Lower leg skin (tissue), 3 donors: ENCODE data around the gene GTF2IRD1.

Experiments used
- POLR2A ChIP-seq, 2 donors: fragments of 450-650 bp; IDR thresholded peaks; one replicate each; pipeline ENCODE4 v1.6.1; 2016 to 2017; ENCODE audit warnings: antibody characterized with exemption in 2 of 2, mild to moderate bottlenecking in 1 of 2, moderate library complexity in 1 of 2
- TF ChIP-seq, protein P1 (sequence below), 3 donors: fragments of 450-650 bp; IDR thresholded peaks; one replicate each; pipeline ENCODE4 v1.5.1; 2016; ENCODE audit warnings: antibody characterized with exemption in 3 of 3, mild to moderate bottlenecking in 3 of 3, moderate library complexity in 2 of 3

DNA sequence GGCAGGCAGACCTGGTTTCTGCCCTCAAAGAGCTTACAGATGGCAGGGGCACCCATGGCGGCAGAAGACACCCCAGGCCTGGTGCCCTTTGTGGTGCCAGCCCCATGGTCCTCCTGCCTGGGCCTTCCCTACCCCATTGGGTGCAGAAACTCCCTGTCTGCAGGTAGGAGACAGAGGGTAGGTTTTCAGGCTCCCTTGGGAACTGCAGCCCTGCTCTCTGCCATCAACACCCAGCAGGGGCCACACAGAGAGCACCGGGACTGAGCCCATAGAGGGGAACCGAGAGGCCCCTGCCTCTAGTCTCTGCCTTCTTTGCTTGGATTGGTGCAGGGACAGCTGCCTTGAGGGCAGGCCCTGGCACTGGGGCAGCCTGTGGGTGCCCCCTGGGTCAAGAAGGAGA is 52.6 kb downstream of the GTF2IRD1 start:
- no peak for TF ChIP-seq POLR2A (IDR thresholded peaks at IDR 0.05)
- TF ChIP-seq, protein P1, sequence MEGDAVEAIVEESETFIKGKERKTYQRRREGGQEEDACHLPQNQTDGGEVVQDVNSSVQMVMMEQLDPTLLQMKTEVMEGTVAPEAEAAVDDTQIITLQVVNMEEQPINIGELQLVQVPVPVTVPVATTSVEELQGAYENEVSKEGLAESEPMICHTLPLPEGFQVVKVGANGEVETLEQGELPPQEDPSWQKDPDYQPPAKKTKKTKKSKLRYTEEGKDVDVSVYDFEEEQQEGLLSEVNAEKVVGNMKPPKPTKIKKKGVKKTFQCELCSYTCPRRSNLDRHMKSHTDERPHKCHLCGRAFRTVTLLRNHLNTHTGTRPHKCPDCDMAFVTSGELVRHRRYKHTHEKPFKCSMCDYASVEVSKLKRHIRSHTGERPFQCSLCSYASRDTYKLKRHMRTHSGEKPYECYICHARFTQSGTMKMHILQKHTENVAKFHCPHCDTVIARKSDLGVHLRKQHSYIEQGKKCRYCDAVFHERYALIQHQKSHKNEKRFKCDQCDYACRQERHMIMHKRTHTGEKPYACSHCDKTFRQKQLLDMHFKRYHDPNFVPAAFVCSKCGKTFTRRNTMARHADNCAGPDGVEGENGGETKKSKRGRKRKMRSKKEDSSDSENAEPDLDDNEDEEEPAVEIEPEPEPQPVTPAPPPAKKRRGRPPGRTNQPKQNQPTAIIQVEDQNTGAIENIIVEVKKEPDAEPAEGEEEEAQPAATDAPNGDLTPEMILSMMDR (IDR thresholded peaks at IDR 0.05), result no peak
